ENCODE results near the gene FALEC. TPM values are rescaled to one million over a fixed set of nuclear protein-coding genes. Genes with fewer than 3 reads are reported as not detected.

The FALEC gene
- total RNA-seq, 2 experiments from 2014 or later: not detected

- Histone ChIP-seq H3K4me1 (ENCODE audit: insufficient read depth, low read length) (peaks cover 4% of the 10 kb centered on the region), H3K36me3 (ENCODE audit: insufficient read depth, low read length) (peaks cover 62% of the 10 kb centered on the region), H3K9me3 (ENCODE audit: control insufficient read depth in 1 of 2, insufficient read depth in 1 of 2, low read length in 2 of 2) (no peaks in the 10 kb centered on the region), H3K27ac (ENCODE audit: low read depth in 1 of 2, low read length in 2 of 2) (no peak overlapping the region), H3K4me3 (ENCODE audit: low read length) (no peak overlapping the region), H3K27me3 (ENCODE audit: control insufficient read depth in 1 of 2, insufficient read depth in 2 of 2, low read length in 2 of 2) (no peaks in the 10 kb centered on the region)
- ChIA-PET CTCF (interaction anchor here (0.6 kb wide), 1 partner anchor 114 kb away, joined by 4 read pairs; no protein-coding TSS in a partner anchor), POLR2A (interaction anchor here (1.0 kb wide), 1 partner anchor 22 kb away, joined by 3 read pairs; the partner anchor contains the start of gene FALEC)
- peaks cover 6% of the 10 kb centered on the region for H3K4me1 Mint-ChIP-seq (ENCODE audit: low read depth)
- H3K36me3 Mint-ChIP-seq (ENCODE audit: low read depth): peaks cover 67% of the 10 kb centered on the region
- H3K9me3 Mint-ChIP-seq: no peaks in the 10 kb centered on the region
- H3K27ac Mint-ChIP-seq: no peak overlapping the region
- no peaks in the 10 kb centered on the region for H3K27me3 Mint-ChIP-seq
- intact Hi-C loops (cut with DNase I, micrococcal nuclease): no loop called here
- H3K4me3 Mint-ChIP-seq: no peak overlapping the region
- DNase-seq (no peak), ATAC-seq (ENCODE audit: poor library complexity) (no peak)
- TF ChIP-seq CTCF (IDR thresholded peaks at IDR 0.05): no peak
Measured at GRCh38 chr1:150493175-150493574, 22.4 kb upstream of the FALEC start.

- intact Hi-C loops (cut with DNase I, micrococcal nuclease): no loop called here
- no peak for TF ChIP-seq CTCF (IDR thresholded peaks at IDR 0.05)
- no peaks in the 10 kb centered on the region for H3K9me3 ChIP-seq (ENCODE audit: control insufficient read depth in 1 of 2, insufficient read depth in 1 of 2, low read length in 2 of 2)
- POLR2A ChIA-PET: interaction anchor here (0.8 to 1.0 kb wide), 2 partner anchors 131 to 135 kb away, joined by 3 read pairs; partner anchors contain the start of genes ENSA and RPRD2
- Mint-ChIP-seq H3K27me3 (no peaks in the 10 kb centered on the region), H3K4me3 (no peak overlapping the region), H3K9me3 (no peaks in the 10 kb centered on the region), H3K36me3 (ENCODE audit: low read depth) (peaks cover 68% of the 10 kb centered on the region), H3K27ac (no peak overlapping the region), H3K4me1 (ENCODE audit: low read depth) (no peaks in the 10 kb centered on the region)
- H3K27ac ChIP-seq (ENCODE audit: low read depth in 1 of 2, low read length in 2 of 2): no peak overlapping the region
- CTCF ChIA-PET: no interaction called here
- no peaks in the 10 kb centered on the region for H3K27me3 ChIP-seq (ENCODE audit: control insufficient read depth in 1 of 2, insufficient read depth in 2 of 2, low read length in 2 of 2)
- no peak for DNase-seq
- H3K4me1 ChIP-seq (ENCODE audit: insufficient read depth, low read length): no peaks in the 10 kb centered on the region
- H3K4me3 ChIP-seq (ENCODE audit: low read length): no peak overlapping the region
- peaks cover 53% of the 10 kb centered on the region for H3K36me3 ChIP-seq (ENCODE audit: insufficient read depth, low read length)
- ATAC-seq (ENCODE audit: poor library complexity): no peak
Measured at GRCh38 chr1:150498342-150498741, 17.2 kb upstream of the FALEC start.

GRCh38 chr1:150505431-150505830 is 10.1 kb upstream of the FALEC start:
- Mint-ChIP-seq H3K9me3 (no peaks in the 10 kb centered on the region), H3K27ac (no peak overlapping the region), H3K36me3 (ENCODE audit: low read depth) (peaks cover 58% of the 10 kb centered on the region), H3K27me3 (no peaks in the 10 kb centered on the region), H3K4me1 (ENCODE audit: low read depth) (no peaks in the 10 kb centered on the region), H3K4me3 (no peak overlapping the region)
- DNase-seq (no peak), ATAC-seq (ENCODE audit: poor library complexity) (no peak)
- Histone ChIP-seq H3K4me1 (ENCODE audit: insufficient read depth, low read length) (no peaks in the 10 kb centered on the region), H3K9me3 (ENCODE audit: control insufficient read depth in 1 of 2, insufficient read depth in 1 of 2, low read length in 2 of 2) (no peaks in the 10 kb centered on the region), H3K4me3 (ENCODE audit: low read length) (no peak overlapping the region), H3K27me3 (ENCODE audit: control insufficient read depth in 1 of 2, insufficient read depth in 2 of 2, low read length in 2 of 2) (no peaks in the 10 kb centered on the region), H3K27ac (ENCODE audit: low read depth in 1 of 2, low read length in 2 of 2) (no peak overlapping the region), H3K36me3 (ENCODE audit: insufficient read depth, low read length) (peaks cover 49% of the 10 kb centered on the region)
- no peak for TF ChIP-seq CTCF (IDR thresholded peaks at IDR 0.05)
- ChIA-PET CTCF (no interaction called here), POLR2A (interaction anchor here (1.2 kb wide), 1 partner anchor 10 kb away, joined by 4 read pairs; the partner anchor contains the start of gene FALEC)
- intact Hi-C loops (cut with DNase I, micrococcal nuclease): no loop called here
